ENCODE measurements around the gene AKR1B15. TPM values are rescaled to one million over a fixed set of nuclear protein-coding genes. Genes with fewer than 3 reads are reported as not detected.

The AKR1B15 gene
- total RNA-seq, 1 donor from 2014 or later = not detected

DNA sequence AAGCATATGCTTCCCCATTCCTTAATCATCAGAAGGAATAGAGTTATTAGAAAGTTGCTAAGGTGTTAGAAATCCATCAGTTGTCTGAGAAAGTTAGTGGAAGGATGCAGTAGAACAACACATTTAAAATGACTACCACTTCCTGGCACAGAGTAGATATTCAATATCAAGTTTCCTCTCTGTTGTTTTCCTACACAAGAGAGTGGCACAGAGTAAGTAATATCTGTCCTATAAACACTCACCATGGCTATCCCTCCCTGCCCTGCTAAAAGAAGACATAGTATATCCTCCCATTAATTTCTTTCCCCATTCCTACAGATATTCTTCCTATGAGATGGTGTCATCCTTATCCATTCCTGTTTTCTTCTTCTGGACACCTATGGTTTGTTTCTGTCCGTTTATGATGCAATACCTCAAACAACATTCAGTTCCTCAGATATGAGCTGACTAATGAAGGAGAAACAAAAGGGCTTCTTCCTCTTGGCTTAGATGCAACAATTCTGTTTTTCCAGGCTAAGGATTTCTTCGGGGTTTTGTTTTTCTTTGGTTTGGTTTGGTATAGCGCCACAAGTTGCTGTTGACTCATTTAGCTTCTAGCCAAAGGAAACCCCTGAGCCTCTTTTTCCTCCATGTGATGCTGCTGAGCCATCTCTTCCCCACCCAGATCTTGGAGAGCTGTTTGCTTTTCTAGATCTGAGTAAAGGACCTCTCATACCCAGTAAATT lies 64.9 kb downstream of the AKR1B15 start:
- DNase-seq (ENCODE audit: low read depth) = peak; percentile 97

DNA sequence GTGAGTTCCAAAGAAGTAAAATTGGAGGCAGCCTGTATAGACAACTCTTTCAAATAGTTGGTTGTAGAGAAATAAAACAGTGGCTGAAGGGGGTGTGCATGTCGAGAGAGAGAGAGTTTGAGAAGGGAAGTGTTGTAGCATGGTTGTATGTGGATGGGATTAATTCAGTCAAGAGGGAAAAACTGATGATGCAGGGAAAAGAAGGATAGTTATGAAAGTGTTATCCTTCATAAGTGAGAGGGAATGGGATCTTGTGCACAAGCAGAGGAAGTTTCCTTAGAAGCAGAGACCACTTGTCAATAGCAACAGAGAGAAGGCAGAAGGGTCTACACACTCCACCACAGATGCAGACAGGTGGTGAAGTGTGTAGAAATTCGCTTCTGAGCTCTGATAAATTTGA lies 67.7 kb downstream of the AKR1B15 start:
- DNase-seq (ENCODE audit: low read depth) = no peak

DNA sequence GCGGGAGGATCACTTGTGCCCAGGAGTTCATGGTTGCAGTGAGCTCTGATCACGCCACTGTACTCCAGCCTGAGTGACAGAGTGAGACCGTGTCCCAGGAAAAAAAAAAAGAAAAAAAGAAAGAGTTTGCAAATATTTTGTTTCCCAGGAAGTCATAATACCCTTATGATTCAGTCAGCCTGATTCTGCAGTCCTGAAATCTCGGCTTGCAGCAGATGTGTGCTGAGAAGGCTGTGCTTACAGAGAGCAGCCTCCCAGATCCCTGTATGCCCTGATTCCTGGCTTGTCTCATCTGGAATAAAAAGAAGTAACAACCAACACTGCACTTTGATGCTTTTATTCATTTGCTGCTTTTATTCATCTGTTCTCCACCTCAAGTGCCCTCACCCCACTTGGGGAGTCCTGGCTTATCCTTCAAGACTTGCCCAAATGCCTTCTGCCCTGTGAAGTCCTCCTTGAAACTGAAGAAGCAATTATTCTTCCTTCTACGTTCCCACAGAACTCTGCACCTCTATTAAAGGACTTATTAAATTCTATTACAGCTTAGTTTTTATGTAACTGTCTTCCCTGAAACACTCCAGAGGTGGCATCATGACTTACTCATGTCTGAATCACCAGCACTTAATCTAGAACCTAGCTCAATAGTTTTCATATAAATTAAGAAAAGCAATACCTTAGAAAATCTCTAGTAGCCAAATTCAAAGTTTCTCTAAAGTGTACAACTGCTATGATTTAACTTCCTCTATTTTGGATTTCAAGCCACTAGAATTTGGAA lies 70.0 kb downstream of the AKR1B15 start:
- DNase-seq (ENCODE audit: low read depth) = peak; percentile 69

DNA sequence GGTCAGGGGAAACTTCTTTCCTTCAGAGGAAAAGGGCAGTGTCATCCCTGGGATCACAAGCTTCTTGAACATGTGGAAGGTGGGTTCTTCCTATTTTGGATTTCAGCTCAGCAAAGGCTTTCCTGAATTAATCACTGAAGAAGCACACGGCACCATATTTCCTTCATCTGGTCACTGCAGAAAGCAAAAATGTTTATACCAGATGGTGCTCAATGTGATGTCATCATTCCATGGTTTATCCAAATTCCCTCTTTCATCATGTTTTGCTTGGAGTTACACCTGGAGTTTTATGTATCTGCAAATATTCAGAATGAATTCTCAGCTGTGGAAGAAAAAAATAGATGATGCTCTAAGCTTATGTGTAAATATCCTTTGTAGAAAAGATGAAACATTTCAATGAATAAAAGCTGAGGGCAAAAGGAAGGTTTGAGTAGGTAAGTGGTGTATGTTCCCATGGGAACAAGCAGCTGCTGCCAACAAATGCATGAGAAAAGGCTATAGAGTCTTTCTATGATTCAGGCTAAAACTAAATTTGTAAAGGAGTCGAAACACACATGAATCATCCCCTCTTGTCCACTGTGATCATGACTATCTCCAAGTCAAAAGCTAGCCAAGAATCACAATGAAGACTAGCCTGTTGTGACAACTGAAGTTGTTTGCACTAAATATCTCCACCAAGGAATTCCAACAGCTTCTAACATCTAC lies 70.9 kb downstream of the AKR1B15 start:
- DNase-seq (ENCODE audit: low read depth) = peak; percentile 90

DNA sequence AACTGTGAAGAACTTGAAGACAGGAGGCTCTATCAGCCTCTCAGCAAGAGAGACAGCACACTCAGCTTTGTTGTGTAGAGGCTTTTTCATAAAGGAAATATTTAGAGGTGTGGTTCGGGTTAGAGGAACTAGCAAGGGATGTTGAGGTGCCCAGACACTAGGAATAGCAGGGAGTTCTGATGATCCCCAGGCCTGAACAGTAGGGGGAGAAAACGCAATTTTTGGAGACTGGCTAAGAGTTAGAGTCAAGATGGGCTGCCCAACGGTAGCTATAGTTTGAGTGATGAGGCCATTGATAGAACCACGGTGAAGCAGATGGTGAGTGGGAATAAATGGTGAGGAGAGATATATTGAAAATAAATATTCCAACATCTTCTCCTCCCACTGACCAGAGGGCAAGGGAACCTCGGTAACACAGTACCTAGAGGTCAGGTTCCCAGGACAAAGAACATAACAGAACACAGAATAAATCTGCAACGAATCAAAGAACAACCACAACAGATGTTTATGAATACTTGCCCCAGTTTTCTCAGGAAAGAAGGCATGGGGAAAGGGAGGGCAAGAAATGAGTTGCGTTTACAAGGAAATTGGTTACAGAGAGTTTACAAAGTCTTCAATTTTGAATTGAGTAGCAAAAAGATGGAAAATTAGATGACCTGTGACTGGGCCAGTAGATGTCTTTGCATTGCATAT lies 73.5 kb downstream of the AKR1B15 start:
- DNase-seq (ENCODE audit: low read depth) = no peak

DNA sequence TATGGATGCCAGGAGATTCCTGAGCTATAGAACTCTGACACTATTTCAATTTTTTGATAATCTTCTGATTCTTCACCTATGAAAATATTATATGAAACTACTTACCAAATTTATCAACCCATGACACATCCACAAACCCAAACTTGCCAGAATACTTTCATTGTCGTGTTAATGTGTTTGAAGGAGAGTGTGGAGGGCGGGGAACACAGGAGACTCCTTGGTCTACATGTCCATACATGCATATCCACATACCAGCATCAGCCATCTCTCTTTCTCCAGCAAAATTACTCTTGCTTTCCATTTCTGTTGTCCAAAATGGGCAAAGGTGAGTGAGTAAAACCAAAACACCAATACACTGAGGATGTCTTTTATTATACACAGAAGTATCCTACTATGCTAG lies 74.3 kb downstream of the AKR1B15 start:
- no peak for DNase-seq (ENCODE audit: low read depth)

DNA sequence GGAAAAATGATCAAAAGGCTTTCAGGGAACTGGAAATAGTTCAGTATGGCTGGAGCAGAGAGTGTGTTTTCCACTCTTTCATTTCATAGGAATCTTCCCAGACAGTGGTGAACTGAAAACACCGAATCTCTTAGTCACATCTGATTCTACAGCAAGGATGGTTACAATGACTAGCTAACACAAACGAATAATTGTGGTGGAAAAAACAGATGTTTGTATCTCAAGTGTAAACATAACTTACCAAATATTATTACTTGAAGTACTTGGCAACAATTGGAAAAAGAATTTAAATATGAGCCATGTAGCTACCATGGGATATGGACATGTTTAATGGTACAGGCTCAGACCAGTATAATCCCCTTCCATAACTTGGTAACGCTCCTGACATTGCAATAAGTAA lies 76.6 kb downstream of the AKR1B15 start:
- DNase-seq (ENCODE audit: low read depth) = no peak

DNA sequence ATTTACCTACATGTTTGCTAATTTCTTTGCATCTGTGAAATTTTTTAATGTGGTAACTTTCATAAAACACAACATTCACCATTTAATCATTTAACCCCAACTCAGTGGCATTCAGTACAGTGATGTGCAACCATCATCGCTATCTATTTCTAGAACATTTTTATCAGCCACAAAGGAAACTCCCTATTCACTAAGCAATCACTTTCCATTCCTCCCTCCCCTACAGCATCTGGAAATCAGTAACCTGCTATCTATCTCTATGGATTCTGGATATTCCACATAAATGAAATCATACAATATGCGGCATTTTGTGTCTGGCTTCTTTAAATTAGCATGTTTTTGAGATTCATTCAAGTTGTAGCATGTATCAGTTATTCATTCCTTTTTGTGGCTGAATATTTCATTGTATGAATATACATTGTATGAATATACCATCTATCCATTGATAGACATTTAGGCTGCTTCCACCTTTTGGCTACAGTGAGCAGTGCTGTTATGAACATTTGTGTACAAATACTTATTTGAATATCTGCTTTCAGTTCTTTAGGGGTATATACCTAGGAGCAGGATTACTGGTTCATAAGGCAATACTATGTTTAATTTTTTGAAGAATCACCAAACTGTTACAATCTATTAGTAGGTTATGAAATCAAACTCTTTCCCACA lies 78.3 kb downstream of the AKR1B15 start:
- no peak for DNase-seq (ENCODE audit: low read depth)

DNA sequence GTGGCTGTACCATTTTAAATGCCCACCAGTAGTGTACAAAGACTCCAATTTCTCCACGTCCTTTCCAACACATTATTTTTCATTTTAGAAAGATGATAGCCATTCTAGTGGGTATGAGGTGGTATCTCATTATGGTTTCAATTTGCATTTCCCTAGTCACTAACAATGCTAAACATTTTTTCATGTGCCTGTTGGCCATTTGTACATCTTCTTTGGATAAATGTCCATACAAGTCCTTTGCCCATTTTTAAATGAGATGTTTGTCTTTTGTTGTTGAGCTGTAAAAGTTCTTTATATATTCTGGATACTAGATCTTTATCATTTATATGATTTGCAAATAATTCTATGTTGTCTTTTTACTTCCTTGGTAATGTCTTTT lies 78.9 kb downstream of the AKR1B15 start:
- DNase-seq (ENCODE audit: low read depth) = no peak

DNA sequence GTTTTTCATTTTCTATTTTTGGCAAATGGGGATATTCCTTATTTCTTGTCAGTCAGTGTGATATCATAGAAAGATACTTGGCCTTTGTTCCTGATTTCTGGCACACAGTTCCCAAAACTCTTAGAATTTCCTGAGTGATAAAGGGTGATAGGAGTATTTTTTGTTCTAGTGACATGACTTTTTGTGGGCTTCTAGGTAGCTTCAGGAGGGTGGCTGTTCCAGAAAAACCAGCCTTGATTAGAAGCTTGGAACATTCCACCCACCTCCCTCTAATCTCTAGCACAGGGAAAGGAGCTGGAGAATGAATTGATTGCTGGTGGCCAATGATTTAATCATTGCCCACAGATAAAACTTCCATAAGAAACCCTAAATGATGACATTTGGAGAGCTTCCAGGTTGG lies 80.5 kb downstream of the AKR1B15 start:
- no peak for DNase-seq (ENCODE audit: low read depth)

Other genes starting within 250 kb of the AKR1B15 start
- gene SLC35B4, start 232.2 kb upstream of the AKR1B15 start, total RNA-seq = 11.5 and 12.5 TPM in 2 replicates
- gene AKR1B1, start 90.0 kb upstream of the AKR1B15 start, total RNA-seq = 931 and 988 TPM in 2 replicates
- gene AKR1B10, start 21.5 kb upstream of the AKR1B15 start, total RNA-seq = 0.10 and 1.7 TPM in 2 replicates
- gene BPGM, start 97.7 kb downstream of the AKR1B15 start, total RNA-seq = 45.8 and 118 TPM in 2 replicates
- gene CALD1, start 230.5 kb downstream of the AKR1B15 start, total RNA-seq = 155 and 181 TPM in 2 replicates